Cardiac muscle cell (in vitro differentiated cells and primary cell): ENCODE results near the gene KCNAB2. TPM values are rescaled to one million over a fixed set of nuclear protein-coding genes. Genes with fewer than 3 reads are reported as not detected.

Experiments used
- DNase-seq, 2 donors: peaks; one replicate each; pipeline versions ENCODE4 v3.0.0 to v3.0.0-alpha.2; 2010 to 2017; ENCODE audit warnings: low read depth in 1 of 2, low spot score in 1 of 2
- H3K27ac ChIP-seq: fragments of 200-600 bp; sonication (generic); 2 replicates; pipeline ENCODE4 v1.5.1; 2016
- H3K27me3 ChIP-seq: fragments of 200-600 bp; sonication (generic); 2 replicates; pipeline ENCODE4 v1.6.0; 2016; ENCODE audit warnings: control low read depth
- H3K36me3 ChIP-seq: fragments of 200-600 bp; sonication (generic); 2 replicates; pipeline ENCODE4 v1.5.1; 2016; ENCODE audit warnings: control low read depth
- H3K4me1 ChIP-seq: fragments of 200-600 bp; sonication (generic); 2 replicates; pipeline ENCODE4 v1.8.1; 2017; ENCODE audit warnings: low read depth, mild to moderate bottlenecking, mixed run types
- H3K4me3 ChIP-seq: fragments of 200-600 bp; sonication (generic); 2 replicates; pipeline ENCODE4 v1.5.1; 2016; ENCODE audit warnings: mild to moderate bottlenecking
- H3K9me3 ChIP-seq: fragments of 200-600 bp; sonication (generic); 2 replicates; pipeline ENCODE4 v1.5.1; 2017; ENCODE audit warnings: low read depth, mild to moderate bottlenecking, control low read depth
- CTCF ChIP-seq: IDR thresholded peaks from 2 replicates; pipeline ENCODE4 v1.5.1; 2012; ENCODE audit warnings: low read depth, mild to moderate bottlenecking, low read length
- polyA plus RNA-seq: library from polyadenylated mRNA; unstranded; fragments of >200 nt; fragmentation: Nextera tagmentation; extraction: Ambion mirVana; gene quantifications from 2 replicates; pipeline ENCODE4 v1.2.1, GENCODE V29; 2016
- total RNA-seq: library from RNA; depleted of rRNA; stranded (reverse); fragments of >200 nt; gene quantifications from 2 replicates; pipeline ENCODE4 v1.2.3, GENCODE V29; 2016

KCNAB2 gene
- total and polyA plus RNA-seq, 2 experiments from 2014 or later: 5.5 to 10.8 TPM

GRCh38 chr1:6035719-6036118 lies 10.0 kb upstream of the KCNAB2 start:
- Histone ChIP-seq H3K9me3 (no peaks in the 10 kb centered on the region), H3K27me3 (peaks cover 11% of the 10 kb centered on the region), H3K27ac (no peak overlapping the region), H3K4me1 (no peaks in the 10 kb centered on the region), H3K36me3 (no peaks in the 10 kb centered on the region), H3K4me3 (no peak overlapping the region)
- DNase-seq: peak in 1 of 2 donors; percentile 2
- no peak for TF ChIP-seq CTCF

GRCh38 chr1:6037338-6037762 lies 8.3 kb upstream of the KCNAB2 start:
- H3K27me3 ChIP-seq: peaks cover 6% of the 10 kb centered on the region
- H3K27ac ChIP-seq: no peak overlapping the region
- H3K9me3 ChIP-seq: no peaks in the 10 kb centered on the region
- DNase-seq: peak in 1 of 2 donors; percentile 78
- no peak overlapping the region for H3K4me3 ChIP-seq
- no peak for TF ChIP-seq CTCF
- H3K4me1 ChIP-seq: no peaks in the 10 kb centered on the region
- H3K36me3 ChIP-seq: no peaks in the 10 kb centered on the region

GRCh38 chr1:6038603-6039002 lies 7.1 kb upstream of the KCNAB2 start:
- H3K27me3 ChIP-seq: no peaks in the 10 kb centered on the region
- H3K4me1 ChIP-seq: no peaks in the 10 kb centered on the region
- no peak overlapping the region for H3K27ac ChIP-seq
- no peak for DNase-seq
- no peaks in the 10 kb centered on the region for H3K9me3 ChIP-seq
- no peak for TF ChIP-seq CTCF
- no peak overlapping the region for H3K4me3 ChIP-seq
- no peaks in the 10 kb centered on the region for H3K36me3 ChIP-seq

- no peaks in the 10 kb centered on the region for H3K36me3 ChIP-seq
- no peaks in the 10 kb centered on the region for H3K27me3 ChIP-seq
- H3K4me1 ChIP-seq: no peaks in the 10 kb centered on the region
- no peak overlapping the region for H3K4me3 ChIP-seq
- H3K27ac ChIP-seq: no peak overlapping the region
- H3K9me3 ChIP-seq: no peaks in the 10 kb centered on the region
- no peak for TF ChIP-seq CTCF
- no peak for DNase-seq
These were observed 6.7 kb upstream of the KCNAB2 start for GRCh38 chr1:6039031-6039430.

- DNase-seq: no peak
- H3K27ac ChIP-seq: no peak overlapping the region
- no peaks in the 10 kb centered on the region for H3K36me3 ChIP-seq
- H3K9me3 ChIP-seq: no peaks in the 10 kb centered on the region
- no peaks in the 10 kb centered on the region for H3K4me1 ChIP-seq
- H3K4me3 ChIP-seq: no peak overlapping the region
- H3K27me3 ChIP-seq: no peaks in the 10 kb centered on the region
- no peak for TF ChIP-seq CTCF
These were observed 5.2 kb upstream of the KCNAB2 start for GRCh38 chr1:6040444-6040843.

- no peak for DNase-seq
- no peaks in the 10 kb centered on the region for H3K4me1 ChIP-seq
- H3K27me3 ChIP-seq: no peaks in the 10 kb centered on the region
- H3K36me3 ChIP-seq: no peaks in the 10 kb centered on the region
- no peaks in the 10 kb centered on the region for H3K9me3 ChIP-seq
- H3K27ac ChIP-seq: no peak overlapping the region
- no peak for TF ChIP-seq CTCF
- no peak overlapping the region for H3K4me3 ChIP-seq
These were observed 4.8 kb upstream of the KCNAB2 start for GRCh38 chr1:6040861-6041415.
